ENCODE data around the gene SMARCC2.
"Not testable (repeated sequence)": the region's sequence is repeated elsewhere in the genome, so short reads cannot be mapped to it uniquely, and the experiment has no call there.

SMARCC2 gene

DNA sequence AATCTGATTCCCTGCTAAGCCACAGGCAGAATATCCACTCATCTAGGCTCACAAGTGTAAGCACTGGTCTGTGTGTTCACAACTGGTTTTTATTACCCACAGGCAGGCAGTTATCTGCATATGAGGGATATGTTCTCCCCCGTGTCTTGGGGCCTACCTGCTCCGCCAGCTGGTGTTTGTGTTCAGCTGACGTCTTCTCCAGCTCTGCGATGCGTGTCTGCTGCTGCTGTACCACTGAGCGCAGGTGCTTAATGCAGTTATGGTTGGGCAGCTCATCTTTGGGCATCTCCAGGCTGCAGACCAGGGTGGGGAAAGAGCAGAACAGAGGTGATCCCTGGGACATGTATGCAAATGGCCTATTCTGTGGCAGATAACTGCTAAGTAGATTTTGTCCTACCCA is 18.7 kb upstream of the SMARCC2 start:
- no peak for DNase-seq (ENCODE audit: low read depth)

DNA sequence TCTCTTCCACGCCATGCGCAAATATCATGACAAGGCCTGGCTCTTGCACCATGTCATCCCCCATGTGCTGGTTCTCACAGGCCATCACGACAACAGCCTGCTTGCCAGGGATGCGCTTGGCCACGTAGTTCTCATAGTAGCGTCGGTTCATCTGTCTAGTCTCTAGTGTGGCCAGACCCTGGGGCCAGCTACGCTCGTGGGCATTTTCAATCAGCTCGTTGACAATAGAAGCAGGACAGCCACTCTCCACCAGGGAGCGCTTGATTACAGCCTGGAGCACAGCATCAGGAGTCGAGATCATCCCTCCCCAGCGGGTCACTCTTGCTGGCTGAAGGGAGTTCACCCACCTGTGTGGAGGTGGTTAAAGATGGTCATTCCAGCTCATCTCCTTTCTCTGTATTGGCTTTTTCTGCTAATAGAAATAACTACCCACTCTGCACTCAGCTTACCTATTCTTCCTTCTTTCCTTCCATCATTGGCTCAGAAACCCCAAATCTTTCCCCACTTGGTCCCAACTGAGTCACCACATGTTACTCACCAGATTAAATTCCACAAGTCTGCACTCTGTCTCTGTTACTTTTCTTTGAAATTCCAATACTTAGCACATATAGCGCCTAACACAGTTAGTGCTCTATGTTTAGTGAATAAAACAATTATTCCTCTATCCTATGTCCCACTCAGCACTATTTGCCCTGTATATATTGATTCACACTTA is 17.3 kb upstream of the SMARCC2 start:
- DNase-seq (ENCODE audit: low read depth): no peak

DNA sequence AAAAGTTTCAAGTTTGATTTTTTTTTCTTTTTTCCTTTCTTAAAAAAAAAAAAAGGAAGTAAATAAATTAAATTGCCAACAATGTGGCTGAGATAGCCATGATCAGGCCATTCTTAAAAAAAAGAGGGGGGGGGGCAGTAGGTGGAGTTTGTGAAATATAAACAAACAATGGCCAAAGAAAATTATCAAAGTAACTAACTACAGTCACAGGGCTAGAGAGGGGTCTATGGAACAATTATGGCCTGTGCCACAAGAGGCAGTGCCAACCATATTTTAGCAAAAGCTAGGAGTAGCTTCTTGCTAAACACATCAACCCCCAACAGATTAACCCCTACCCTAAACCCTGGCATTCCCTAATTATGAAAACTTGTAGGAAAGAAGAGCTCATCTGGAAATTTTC is 16.2 kb upstream of the SMARCC2 start:
- DNase-seq (ENCODE audit: low read depth): no peak

GRCh38 chr12:56204275-56204674 is 15.0 kb upstream of the SMARCC2 start:
- DNase-seq (ENCODE audit: low read depth): no peak

DNA sequence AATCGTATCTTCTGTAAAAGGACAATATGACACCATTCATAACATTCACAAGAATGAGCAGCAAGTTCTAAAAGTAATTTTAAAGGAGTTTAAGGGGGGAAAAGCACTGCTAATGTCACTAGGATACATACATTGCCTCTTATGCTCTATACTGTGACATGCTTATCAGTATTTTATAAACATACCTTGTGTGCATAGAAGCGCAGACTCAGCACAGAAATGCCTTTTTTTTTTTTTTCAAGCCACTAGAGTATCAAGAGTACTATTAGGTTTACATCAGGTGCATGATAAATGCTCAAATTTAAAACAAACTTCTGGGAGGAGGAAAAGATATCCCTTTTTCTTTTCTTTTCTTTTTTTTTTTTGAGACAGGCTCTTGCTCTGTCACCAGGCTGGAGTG is 13.6 kb upstream of the SMARCC2 start:
- DNase-seq (ENCODE audit: low read depth): no peak

- no peak for DNase-seq (ENCODE audit: low read depth)
Observed at GRCh38 chr12:56202366-56202765, 13.1 kb upstream of the SMARCC2 start.

DNA sequence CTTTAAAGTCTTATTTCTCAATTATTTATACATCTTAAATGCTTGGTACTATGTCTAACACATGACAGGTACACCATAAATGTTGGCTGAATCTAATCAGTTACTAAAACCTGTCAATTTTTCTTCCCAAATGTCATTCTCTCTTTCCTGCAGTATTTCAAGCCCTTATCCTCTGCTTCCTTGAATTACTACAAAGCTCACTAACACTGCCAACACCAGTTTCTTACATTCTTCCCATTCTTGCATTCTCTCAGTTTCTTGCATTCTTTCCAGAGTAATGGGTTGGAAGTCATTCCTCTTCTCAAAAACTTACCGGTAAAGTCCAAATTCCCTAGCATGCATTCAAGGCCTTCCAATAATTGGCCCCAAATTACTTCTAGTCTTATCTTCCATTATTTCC is 9.6 kb upstream of the SMARCC2 start:
- DNase-seq (ENCODE audit: low read depth): no peak

GRCh38 chr12:56197921-56198635 is 8.8 kb upstream of the SMARCC2 start:
- no peak for DNase-seq (ENCODE audit: low read depth)

DNA sequence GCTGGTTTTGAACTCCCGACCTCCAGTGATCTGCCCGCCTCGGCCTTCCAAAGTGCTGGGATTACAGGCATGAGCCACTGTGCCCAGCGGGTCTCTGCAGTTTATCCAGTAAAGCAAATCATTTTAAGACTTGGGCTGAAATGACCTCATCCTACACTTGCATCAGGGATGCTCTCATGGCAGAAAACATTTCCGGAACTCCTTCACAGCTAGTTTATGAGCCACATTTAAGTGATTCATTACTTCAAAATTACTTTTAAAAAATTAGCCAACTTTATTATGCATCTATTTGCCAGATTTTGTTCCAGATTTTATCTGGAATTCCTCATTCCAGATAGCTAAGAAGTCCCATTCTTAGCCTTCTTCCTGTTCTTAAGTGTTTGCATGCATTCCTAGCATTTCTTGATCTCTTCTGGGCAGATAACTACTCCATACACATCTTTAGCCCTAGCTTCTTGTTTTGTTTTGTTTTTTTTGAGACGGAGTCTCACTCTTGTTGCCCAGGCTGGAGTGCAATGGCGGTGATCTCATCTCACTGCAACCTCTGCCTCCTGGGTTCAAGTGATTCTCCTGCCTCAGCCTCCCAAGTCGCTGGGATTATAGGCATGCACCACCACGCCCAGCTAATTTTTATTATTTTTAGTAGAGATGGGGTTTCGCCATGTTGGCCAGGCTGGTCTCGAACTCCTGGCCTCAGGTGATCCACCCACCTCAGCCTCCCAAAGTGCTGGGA is 7.7 kb upstream of the SMARCC2 start:
- DNase-seq (ENCODE audit: low read depth): not testable (repeated sequence)

- no peak for DNase-seq (ENCODE audit: low read depth)
Observed at GRCh38 chr12:56193025-56193578, 3.8 kb upstream of the SMARCC2 start.

DNA sequence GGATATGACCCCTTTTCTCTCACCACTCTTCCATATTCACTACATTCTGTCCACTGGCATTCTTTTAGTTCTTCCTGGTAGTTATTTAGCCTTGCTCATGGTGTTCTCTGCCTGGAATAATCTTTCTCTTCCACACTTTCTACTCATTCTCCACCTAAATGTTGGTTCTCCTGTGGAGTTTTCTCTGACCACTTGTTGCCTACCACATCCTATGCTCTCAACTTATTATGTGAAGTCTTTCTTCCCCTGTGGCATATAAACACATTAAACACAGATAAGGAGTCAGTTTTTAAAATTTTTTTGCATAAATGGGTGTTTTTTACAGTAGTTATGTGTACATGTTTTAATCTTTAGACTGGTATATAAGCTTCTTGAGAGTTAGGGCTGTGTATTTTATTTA is 3.3 kb upstream of the SMARCC2 start:
- no peak for DNase-seq (ENCODE audit: low read depth)

GRCh38 chr12:56190695-56191155 is 1.4 kb upstream of the SMARCC2 start:
- DNase-seq (ENCODE audit: low read depth): no peak

DNA sequence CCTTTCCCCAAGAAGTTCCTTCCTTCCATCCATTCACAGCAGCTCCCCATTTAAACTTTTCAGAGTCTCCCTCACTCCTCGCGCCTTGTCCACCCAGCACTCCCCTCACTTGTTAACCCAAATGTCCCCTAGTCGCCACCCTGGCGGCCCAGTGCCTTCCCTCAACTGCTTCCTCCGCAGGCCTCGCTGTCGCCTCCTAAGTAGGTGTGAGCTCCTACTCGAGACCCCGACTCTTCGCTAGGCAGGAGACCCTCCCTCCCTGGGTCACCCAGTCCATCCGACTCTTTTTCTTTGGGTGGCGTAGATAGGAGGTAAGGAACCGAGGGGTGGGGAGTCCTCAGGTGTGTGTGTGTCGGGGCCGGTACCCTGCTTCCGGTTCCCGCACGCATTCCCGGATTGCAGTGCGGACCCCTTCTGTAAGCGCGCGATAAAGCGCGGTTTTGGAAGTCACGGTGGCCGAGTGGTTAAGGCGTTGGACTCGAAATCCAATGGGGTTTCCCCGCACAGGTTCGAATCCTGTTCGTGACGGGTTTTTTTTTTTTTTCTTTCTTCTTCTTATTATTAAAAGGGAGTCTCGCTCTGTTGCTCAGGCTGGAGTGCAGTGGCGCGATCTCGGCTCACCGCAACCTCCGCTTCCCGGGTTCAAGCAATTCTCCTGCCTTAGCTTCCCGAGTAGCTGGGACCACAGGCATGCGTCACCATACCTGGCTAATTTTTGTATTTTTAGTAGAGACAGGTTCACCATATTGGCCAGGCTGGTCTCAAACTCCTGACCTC is 823 bp upstream of the SMARCC2 start:
- peak; percentile 94 for DNase-seq (ENCODE audit: low read depth)

GRCh38 chr12:56188778-56189098 is 545 bp downstream of the SMARCC2 start:
- no peak for DNase-seq (ENCODE audit: low read depth)

DNA sequence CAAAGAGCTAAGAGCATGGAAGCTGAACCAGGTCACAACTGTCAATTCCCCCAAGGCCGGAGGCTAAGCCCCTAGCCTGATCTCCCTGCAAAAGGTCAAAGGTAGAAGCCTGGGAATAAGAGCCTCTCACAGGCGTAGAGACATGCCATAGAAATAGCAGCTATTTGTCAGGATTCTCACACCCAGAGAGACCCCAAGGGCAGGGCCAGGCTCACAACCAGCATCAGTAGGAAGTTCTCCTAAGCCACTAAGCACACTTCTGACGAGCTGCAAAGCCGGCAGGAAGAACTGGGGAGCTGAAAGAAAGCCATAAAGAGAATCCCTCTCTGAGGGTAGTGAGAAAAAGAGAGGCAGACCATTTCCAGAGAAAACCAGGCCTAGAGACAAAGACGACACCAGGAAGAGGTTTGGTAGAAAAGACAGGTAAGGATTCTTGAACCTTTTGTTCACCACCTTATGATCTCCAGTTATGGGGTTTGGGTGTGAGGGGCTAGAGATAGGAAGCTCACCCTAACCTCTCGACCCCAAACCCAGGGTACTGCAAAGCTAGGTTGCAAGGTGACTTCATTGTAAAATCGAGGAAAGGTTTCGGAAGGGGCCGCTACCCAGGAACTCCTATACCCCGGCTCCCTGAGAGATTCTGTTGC is 1.0 kb downstream of the SMARCC2 start:
- no peak for DNase-seq (ENCODE audit: low read depth)

DNA sequence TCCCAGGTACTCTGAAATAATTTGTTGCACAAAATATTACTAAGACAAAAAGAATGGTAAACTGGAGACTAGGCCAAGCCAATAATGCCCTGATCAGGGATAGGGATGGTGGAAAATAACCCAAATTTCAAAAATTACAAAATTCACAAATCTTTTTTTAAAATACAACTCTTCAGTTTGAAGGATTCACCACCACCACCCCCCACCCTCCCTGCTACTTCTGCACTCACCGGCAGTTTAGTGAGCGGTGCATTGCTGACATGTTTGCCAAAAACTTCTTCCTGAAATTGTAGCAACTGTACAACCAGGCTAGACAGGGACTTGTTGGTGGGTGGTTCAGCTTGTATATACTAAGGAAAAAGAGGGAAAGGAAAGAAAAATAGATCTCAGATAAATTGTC is 2.3 kb downstream of the SMARCC2 start:
- DNase-seq (ENCODE audit: low read depth): no peak

- no peak for DNase-seq (ENCODE audit: low read depth)
Observed at GRCh38 chr12:56178347-56178746, 10.9 kb downstream of the SMARCC2 start.

DNA sequence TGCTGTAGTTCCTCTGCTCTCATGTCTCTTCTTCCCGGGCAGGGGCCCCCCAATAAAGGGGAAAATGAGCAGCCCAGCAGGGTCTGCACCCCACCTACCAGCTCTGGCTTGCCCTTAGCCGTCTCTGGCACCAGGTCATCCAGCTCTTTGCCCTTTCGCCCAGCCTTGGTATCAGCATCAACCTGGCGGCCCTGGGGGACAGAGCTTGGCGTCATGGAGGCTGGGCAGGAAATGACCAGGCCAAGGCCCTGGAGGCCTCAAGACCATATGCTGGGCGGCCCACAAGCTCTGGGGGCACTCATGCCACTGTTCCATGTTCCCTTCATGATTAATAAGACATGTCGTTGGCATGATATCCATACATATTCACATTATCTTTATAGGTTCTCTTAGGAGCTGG is 16.4 kb downstream of the SMARCC2 start:
- no peak for DNase-seq (ENCODE audit: low read depth)

GRCh38 chr12:56169229-56169759 is 20.0 kb downstream of the SMARCC2 start:
- no peak for DNase-seq (ENCODE audit: low read depth)

DNA sequence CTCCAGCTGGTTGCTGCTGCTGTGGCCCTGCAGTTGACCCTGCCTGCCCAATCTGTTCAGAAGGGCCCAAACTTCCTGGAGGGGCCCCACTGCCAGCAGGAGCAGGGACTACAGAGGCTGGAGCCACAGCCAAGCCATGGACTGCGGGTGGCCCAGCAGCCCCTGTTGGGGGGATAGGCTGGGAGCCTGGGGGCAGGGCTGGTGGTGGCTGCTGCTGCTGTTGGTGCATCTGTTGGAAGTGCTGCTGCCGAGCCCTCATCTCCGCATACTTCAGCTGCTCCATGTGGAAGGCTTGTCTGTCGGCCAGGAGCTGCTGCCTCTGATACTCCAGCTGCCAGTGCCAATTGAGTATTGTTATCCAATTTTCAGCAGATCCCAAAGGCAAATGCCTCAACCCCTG is 23.9 kb downstream of the SMARCC2 start:
- no peak for DNase-seq (ENCODE audit: low read depth)

- DNase-seq (ENCODE audit: low read depth): no peak
Observed at GRCh38 chr12:56164345-56164729, 24.9 kb downstream of the SMARCC2 start.
